GM21515 (cell line): Measurements from ENCODE around the gene FAM186B.
A peak's percentile ranks its signal among the peaks of the same experiment; 100 is the strongest.

Experiments used
- ATAC-seq: cut with Tn5 transposase; IDR thresholded peaks from one replicate; pipeline ENCODE4 v1.9.1; 2021; ENCODE audit not compliant: unreplicated experiment

Gene FAM186B

DNA sequence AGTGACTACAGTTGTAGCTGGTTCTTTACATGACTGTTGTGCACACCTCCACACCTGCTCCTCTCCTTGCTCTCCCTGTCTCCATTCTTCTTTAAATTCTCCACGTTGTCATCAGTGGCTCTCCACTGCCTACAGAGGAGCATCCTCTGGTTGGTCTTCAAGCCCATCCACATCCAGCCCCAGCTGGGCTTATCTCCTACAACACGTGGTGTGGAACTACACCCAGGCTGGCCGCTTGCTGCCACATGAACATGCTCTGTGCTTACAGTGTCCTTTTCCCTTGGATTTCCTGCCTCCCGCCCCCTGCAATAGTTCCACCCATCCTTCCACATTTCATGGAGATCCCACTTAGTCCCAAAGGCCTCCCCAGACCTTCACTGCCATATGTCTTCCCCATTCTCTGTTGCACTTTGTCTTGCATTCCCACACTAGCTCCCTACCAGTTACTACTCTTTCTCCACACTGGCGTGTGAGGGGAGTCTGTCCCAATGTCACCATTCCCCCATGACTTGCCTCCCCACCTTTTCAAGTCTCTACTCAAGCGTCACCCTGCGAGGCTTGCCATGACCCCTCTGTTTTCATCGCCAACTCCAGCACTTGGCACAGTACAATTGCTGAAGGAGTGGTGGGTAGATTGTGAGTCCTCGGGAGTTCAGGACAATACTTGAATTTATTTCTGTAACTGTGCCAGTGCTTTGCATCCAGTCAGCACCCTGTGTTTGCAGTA lies 27.7 kb downstream of the FAM186B start:
- no peak for ATAC-seq

DNA sequence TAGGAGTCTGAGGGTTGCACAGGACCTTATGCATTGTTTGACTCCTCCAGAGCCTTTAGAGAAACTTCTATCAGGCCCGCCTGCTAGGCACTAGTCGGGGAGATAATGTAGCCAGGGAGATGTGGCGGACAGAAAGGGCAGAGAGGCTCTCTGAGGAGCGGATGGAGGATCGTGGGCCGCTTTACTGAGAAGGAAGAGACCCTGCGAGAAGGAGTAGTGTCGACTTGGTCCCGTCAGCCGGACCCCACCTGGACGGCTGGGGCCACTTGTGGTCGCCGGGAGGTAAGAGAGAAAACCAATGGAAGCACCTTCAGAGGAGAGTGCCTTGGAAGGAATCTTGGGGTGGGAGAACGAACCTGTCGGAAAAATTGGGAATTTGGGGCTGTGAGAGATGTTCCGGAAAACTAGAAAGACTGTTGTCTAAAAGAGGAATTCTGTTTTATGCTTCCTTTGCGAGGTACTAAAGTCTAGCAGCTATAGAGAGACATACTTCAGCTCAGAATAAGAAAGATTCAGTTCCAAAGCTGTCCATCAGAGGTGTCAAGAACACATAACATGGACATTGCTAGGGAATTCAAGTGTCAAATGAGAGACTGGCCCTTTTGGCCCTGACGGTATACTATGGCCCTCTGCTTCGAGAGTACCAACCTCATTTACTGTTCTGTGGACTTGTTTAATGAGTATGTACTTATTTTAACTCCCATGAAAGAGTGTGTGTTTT lies 36.8 kb downstream of the FAM186B start:
- ATAC-seq = peak; percentile 27

DNA sequence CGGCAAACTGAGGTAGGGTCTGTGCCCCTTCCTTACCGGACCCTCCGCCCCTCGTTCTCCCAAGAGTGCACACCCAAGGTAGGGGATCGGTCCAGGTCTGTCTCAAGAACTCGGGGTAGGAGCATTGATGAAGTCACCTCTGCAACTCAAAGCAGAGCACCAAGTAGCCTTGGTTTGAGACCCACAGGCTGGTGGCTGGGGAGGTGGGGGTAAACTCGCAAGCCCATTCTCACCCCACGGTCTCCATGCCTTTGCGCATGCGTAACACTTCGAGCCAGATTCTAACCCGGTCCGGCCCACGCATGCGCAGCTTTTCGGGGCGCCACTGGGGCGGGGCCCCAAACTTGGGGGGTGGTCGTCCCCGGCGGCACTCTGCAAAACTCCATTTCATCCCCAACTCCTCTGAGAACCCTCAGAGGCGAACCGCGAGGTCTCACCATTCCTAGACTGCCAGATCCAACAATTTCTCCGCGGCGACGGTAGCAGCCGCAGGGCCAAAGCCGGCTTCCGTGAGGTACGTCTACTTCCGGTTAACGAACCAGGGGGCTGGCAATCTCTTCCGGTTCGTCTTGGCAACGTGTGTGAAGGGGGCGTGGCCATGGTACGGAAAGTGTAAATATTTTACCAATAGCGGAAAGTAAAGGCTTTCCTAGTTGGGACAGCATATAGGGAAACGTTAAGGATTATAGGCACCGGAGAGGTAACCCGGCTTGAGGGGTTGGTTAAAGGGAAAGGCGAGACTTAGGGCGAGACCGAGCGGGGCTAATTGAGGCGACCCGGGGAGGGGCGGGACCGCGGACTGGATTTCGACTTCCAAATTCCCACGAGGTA lies 37.6 kb downstream of the FAM186B start, which contains the start of gene MCRS1:
Gene MCRS1, minus strand, starts transcription at position 532 of the 831 bp plus-strand sequence. CDS start 1,411 bp downstream, outside the sequence.
- ATAC-seq = peak; percentile 79

DNA sequence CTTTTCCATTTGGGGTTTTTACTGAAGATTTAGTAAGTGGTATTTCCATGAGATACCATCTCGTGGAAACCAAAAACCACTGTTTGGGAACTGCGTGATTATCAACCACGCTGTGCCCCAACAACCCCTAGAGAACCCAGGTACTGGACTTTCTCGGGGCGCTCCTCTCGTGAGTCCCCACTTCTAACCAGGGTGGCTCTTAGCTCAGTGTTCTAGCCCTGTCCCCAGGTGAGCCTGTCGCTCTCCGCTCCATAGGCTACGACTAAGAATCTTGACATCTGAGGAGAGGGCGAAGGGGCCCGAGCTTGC lies 38.2 kb downstream of the FAM186B start:
- peak; percentile 15 for ATAC-seq

DNA sequence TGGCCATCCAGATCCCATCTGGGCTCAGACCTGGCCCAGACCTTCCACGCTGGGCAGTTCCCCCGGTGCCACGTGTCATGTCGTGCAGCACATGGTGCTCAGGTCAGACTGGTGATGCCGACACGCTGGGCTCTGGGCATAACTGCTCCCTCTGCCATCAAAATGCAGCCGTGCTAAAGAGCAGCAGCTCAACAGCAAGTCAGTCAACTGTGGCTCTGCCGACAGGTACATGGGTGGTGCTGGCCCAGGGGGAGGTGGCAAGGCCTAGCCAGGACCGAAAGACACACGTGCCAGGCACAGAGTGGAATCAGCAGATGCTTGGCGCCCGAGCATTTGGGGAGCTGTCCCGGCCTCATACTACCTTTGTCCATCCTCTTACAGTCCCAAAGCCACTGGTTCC lies 39.1 kb downstream of the FAM186B start:
- no peak for ATAC-seq

DNA sequence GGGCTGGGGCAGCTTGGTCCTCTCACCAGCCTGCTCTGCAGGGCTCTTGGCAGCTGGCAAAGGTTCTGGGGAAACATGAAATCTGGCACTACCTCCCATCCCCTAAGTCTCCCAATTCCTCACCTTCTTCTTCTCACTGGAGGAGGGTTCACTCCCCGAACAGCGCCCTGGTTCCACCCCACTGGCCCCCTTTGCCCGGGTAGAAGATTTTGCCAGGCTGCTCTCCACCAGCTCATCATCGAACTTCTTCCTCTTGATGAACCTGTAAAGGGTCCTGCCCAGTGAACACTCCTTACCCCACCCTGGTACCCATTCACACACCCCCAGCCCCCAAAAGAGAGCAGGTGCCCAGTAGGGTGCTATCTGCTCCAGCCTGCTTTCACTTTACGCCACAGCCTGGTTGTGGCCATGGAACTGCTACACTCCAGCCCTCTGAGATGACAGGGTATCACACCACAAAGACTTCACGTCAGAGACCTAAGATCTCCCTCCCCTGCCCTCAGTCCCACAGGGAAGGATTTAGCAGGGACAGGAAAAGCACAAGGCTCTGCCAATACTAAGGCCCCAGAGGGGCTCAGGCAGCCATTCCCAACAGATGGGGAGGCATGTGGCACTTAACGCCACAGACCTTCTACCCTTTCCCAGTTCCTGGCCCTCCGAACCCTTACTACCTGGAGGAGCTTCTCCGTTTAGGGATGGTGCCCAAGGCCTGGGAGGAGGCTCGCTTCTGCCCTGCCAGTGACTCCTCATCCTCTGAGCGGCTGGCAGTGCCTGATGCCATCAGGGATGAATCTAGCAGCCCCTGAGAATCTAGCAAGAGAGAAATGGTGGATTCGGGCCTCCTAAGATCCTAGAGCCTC lies 39.8 kb downstream of the FAM186B start:
- no peak for ATAC-seq

DNA sequence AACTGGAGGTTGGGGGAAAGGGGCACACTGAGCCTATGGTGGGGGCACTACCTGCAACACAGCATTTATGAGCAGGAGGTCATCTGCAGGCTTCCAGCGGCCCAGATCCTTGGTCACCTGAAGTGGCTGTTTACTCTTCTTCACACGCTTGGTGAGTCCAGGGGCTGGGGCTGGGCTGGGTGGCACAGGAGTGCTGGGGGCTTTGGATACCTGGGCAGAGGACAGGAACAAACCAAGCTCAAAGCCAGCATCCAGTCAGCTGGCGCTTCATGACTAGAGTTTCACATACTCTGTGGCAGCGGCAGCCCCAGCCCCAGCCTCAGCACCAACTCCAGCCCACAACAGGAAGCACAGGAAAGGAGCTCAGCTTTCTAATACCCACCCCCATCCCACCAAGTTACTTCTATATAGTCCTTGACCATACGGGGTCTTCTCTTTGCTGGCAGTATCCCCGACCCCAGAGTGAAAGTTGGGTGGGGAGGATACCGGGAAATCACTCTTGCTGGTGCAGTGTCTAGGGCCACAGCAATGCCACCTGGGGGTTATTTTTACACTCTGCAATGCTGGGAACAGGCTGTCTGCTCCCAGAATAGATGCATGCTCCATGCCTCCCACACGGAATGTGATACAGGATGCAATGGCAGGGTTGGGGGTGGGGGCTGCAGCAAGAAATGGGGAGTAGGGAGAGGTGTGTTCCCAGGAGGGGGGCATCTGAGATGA lies 40.6 kb downstream of the FAM186B start:
- ATAC-seq = no peak

- ATAC-seq = no peak
Measured at GRCh38 chr12:49563951-49564685, 41.3 kb downstream of the FAM186B start.

GRCh38 chr12:49562831-49563230 lies 42.6 kb downstream of the FAM186B start:
- no peak for ATAC-seq

- no peak for ATAC-seq
Measured at GRCh38 chr12:49562233-49562632, 43.2 kb downstream of the FAM186B start.

DNA sequence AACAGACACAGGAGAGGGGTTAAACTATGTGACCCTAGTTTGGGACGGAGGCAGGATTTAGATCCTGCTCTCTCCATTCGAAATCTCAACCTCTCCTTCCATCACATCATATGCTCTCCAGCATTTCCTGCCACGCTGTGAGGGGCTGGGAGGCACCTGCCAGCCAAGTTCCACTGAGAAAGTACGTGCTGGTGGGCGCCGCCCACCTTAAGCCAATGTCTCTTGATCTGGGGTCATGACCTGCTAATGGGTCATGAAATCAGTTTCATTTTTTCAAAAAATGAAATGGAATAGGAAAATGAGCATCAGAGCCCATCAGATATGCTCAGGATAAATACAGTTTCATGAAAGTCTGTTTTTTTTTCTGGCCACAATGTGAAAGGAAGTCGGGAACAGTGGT lies 44.7 kb downstream of the FAM186B start:
- ATAC-seq = no peak

- ATAC-seq = no peak
Measured at GRCh38 chr12:49559011-49559675, 46.3 kb downstream of the FAM186B start.

DNA sequence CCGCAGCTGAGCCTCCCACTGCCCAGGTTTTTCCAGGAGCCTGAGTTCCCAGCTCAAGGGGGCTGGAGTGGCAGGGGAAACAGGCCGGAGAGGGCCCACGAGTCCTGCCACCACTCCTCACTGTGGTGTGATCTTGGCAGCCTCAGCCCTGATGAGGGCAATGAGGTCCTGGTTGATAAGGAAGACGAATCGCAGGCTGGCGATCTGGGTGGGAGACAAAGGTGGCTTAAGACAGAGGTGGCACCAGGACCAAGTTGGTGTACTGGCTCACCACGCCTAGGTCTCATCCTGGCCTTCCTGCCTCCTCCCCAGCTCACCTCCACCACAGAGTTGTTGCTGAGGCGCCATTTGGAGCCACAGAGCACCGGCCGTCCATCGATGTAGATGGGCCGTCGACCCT lies 46.9 kb downstream of the FAM186B start:
- ATAC-seq = no peak

DNA sequence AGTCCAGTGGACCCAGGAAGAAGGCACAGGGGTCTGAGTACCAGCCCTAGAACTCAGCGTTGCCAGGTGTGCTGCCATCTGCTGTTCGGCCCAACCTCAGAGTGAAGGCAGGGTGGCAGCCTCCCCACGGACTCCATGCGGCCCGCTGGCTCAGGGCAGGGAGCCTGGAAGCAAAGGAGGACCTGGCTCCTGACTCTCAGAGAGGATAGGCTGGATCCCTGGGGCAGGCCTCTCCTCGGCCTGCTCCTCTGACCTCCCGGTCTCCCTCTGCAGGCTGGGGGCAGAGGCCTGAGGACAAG lies 47.6 kb downstream of the FAM186B start:
- no peak for ATAC-seq

DNA sequence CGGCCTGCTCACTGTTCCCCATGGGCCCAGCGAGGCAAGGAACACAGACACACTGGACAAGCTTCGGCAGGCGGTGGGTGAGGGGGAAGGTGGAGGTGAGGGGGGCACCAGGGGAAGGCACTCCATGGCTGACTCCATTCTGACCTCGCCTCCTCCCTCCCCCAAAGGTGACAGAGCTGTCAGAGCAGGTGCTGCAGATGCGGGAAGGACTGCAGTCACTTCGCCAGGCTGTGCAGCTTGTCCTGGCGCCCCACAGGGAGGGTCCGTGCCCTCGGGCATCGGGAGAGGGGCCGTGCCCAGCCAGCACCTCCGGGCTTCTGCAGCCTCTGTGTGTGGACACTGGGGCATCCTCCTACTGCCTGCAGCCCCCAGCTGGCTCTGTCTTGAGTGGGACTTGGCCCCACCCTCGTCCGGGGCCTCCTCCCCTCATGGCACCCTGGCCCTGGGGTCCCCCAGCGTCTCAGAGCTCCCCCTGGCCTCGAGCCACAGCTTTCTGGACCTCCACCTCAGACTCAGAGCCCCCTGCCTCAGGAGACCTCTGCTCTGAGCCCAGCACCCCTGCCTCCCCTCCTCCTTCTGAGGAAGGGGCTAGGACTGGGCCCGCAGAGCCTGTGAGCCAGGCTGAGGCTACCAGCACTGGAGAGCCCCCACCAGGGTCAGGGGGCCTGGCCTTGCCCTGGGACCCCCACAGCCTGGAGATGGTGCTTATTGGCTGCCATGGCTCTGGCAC lies 48.1 kb downstream of the FAM186B start:
- no peak for ATAC-seq

- ATAC-seq = no peak
Measured at GRCh38 chr12:49556391-49557186, 48.9 kb downstream of the FAM186B start.

- ATAC-seq = no peak
Measured at GRCh38 chr12:49555631-49556390, 49.6 kb downstream of the FAM186B start.
